ENCODE results near the gene CDK16.

CDK16 gene

DNA sequence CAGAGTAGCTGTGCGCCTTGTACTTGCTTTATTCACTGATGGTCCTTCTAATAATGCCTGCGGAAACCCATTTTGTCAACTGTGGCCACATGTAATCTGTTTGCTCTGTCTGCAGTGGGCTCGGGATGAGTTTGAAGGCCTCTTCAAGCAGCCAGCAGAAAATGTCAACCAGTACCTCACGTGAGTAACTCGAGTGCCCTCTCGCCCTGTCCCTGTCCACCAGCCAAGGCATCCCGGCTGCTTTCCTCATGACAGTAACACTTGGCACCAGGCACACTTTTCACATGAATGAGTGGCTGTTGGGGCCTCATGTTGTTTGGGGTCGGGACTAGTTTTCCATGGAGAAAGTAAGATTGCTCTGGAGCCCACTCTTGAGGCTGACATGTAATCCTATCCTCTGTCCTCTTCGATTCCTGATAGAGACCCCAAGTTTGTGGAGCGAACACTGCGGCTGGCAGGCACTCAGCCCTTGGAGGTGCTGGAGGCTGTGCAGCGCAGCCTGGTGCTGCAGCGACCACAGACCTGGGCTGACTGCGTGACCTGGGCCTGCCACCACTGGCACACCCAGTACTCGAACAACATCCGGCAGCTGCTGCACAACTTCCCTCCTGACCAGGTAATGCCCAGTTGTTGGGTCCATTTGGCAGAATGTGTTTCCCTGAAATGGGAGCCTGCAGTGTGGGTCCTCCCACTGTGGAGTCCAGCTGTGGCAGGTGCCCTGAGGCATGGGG is 8.8 kb upstream of the CDK16 start:
- DNase-seq: no peak

DNA sequence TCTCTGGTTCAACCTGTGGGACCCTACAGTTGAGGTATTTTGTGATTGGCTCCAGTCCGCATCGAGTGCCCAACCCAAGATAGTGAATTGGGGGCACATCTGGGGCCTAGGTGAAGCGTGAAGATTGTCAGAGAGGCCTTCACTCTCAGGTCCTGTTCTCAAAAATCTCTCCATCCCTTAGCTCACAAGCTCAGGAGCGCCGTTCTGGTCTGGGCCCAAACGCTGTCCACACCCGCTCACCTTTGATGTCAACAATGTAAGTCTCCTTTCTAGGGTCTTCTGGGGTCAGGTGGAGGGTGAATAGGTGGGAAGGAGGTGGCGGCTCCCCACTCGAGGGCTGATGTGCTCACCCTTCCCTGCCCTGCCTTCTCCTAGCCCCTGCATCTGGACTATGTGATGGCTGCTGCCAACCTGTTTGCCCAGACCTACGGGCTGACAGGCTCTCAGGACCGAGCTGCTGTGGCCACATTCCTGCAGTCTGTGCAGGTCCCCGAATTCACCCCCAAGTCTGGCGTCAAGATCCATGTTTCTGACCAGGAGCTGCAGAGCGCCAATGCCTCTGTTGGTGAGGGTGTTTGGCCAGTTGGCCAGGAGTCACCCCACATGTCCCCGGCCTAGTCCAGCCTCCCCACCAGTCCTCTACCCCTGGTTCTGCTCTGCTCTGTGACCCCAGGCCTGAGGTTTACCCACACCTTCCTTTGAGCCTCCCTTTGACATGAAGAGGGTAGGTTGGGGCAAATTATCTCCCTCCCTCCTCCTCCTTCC is 7.6 kb upstream of the CDK16 start:
- DNase-seq: no peak

DNA sequence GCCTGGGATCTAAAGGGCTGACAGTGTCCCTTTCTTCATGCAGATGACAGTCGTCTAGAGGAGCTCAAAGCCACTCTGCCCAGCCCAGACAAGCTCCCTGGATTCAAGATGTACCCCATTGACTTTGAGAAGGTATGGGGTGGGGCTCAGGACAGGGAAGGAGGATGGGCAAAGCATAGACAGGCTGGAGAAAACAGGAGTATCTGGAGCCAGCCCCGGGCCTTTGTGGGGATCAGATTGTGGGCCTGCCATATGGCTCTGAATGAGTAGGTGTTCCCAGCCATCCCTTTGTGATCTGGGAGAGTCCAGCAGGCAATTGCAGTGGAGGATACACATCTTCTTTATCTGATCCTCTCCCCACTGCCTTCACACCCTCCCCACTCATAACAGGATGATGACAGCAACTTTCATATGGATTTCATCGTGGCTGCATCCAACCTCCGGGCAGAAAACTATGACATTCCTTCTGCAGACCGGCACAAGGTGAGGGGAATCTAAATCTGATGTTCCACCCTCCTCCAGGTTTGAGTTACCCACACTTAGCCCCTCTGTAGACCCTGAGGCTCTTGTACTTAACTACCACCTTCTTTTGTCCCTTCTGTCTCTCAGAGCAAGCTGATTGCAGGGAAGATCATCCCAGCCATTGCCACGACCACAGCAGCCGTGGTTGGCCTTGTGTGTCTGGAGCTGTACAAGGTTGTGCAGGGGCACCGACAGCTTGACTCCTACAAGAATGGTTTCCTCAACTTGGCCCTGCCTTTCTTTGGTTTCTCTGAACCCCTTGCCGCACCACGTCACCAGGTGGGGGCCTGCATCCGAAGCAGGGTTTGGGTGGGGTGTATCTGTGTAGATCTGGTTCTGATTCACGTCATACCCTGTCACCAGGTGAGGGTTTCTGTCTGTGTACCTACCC is 5.8 kb upstream of the CDK16 start:
- no peak for DNase-seq

DNA sequence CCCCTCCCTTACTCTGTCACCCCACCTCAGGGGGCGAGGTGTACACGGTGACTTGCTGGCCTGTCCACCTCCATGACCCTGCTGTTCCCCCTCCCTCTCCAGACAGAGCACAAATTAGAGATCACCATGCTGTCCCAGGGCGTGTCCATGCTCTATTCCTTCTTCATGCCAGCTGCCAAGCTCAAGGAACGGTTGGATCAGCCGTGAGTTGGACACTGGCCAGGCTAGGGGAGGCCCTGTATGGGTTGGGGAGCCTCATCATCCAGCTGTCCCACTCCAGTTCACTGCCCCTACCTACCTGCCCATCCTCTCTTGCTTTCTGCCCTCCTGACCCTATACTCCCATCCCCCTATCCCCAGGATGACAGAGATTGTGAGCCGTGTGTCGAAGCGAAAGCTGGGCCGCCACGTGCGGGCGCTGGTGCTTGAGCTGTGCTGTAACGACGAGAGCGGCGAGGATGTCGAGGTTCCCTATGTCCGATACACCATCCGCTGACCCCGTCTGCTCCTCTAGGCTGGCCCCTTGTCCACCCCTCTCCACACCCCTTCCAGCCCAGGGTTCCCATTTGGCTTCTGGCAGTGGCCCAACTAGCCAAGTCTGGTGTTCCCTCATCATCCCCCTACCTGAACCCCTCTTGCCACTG is 3.9 kb upstream of the CDK16 start:
- DNase-seq: no peak

DNA sequence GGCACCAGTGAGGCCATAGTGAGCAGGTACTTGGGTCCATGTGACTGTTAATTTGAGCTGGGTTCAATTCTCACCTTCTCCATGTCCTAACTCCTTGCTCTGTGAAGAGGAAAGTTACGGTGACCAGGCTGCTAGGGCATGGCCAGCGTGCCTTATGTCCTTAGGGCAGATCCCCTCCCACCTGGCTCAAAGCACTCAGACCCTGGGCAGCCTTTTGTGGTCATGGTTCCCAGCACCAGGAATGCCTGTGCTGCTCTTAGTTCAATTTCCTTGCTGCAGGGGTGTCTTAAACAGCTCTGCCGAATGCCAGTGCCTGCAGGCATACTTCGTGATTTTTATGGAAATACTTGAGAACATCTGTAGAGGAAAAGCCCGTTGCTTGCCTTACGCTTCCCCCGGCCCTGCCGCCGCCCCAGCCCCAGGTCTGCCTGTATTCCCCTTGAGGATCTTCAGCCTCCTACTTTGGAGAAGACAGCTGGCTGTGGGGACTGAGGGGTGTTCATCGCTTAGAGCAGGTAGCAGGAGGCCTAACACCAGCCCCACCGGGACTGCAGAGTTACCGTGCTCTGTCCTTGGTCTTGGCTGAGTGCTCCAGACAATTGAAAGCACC is 3.1 kb upstream of the CDK16 start:
- DNase-seq: no peak

DNA sequence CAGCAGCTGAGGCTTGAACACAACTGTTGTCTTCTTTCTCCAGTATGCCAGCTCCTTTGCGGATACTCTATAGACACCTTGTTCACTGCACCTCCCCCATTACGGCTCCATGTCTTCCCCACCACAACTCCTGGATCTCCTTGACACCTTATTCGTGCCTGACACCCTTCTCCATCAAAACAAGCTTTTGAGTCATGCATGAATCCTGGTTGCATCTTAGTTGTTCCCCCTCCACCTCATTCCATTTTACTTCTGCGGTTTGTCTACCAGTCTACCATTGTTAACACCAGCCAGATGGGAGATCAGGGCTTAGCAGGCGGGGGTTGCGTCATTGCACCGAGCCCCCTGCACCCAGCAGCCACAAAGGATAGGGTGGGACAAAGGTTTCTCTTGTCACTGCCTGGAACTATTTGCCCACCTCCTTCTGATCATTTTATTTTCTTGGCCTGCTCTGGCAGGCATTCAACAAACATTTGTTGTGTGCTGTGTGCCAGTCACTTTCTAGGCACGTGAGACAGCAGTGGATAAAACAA is 2.0 kb upstream of the CDK16 start:
- DNase-seq: no peak

DNA sequence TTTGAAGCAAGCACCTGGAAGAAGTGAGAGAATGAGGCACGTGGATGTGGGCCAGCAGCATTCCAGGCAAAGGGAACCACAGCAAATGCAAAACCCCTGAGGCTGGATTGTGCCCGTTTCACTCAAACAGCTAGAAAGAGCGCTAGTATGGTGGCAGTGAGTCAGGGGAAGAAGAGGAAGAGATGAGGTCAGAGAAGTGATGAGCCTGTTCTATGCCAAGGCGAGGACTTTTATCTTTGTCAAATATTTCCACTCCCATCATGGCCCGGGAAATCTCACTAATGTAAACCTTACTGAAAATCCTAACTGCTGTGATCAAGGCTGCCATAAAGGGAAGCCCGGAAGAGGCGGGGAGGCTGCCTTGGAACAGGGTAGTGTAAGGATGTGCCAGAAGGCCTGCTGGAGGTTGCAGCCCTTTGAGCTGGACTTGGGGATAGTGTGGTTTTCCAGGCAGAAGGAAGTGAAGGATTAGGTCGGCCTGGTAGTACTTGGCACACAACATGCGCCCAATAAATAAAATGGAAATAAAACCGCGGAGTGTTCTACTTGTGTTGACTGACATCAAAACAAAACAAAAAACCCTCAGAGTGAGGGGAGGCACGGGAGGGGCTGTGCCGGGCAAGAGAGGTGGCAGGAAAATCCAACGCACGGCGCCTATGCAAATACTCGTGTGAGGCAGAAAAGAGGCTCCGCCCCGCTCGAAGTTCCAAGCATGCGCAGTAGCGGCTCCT is 1.2 kb upstream of the CDK16 start:
- DNase-seq: no peak

DNA sequence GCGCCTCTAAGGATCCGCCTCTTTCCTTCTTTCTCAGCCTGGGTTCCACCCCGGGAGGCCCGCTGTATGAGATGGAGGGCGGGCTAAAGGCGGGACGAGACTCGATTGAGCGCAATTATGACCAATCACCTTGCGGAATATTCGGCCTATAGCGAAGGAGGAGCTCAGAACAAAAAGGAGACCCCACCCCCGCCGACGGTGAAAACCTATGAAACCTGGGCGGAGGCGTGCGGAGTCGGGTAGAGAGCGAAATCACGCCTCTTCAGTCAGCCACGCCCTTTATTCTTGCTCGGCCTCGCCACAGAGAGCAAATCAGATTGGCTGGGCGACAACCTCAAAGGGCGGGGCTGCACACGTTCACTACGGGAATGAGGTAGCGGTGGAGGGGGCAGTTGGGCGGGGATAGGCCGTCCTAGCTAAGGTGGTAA is 615 bp upstream of the CDK16 start:
- DNase-seq: peak; percentile 98

DNA sequence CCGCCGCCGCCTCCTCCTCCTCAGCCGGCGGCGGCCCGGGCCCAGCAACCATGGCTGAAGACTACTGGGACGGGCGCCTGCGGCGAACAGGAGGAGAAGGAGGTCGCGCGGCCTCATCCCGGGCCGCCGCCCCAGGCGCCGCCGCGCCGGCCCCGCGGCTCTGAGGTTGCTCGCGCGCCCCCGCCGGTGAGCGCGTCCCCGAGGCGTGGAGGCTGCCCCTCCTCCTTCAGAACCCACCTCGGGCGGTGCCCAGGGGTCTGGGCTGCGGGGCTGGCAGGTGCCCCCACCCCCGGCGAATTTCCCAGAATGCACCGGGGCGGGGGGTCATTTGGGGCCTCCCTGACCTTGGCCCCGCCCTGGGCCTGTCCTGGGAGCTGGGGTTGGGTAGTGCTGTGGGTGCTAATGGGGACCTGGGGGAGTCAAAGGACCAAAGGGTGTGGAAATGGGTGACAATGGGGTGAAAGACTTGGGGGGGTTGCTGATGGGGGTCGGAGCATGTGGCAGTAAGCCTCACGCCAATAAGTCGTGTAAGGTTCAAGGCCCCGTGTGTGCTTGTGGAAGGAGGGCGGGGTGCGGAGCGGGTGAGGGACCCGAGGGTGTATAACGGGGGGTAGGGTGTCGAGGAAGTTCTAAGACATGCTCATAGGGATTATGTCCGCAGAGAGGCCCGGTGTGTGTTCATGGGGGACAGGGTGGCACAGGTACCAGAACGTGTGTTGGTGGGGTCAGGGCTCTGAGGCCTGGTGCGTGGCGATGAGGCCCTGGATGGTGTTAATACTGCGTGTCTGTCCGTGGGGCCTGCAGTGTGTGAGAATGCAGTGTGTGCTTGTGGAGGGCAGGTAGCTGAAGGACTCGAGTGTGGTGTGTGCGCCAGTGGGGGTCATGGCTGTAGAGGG is 687 bp downstream of the CDK16 start:
- DNase-seq: no peak

DNA sequence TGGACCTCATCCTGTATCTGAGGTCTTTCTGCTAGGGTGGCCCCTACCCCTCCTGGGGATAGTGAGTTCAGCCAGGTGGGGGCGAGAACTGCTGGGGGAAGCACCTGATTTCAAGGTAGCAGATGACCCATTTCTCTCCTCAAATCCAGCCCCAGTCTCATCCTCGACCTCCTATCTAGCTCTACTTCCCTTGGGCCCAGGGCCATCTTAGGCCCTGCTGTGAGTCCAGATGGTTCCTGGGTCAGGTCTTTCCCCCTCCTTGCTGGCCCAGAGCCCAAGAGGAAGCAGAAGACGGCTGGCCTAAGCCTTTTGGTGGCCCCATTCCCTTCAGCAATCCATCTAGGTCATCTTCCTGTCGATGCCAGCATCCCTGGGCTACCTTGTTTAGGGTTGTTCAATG is 3.3 kb downstream of the CDK16 start:
- DNase-seq: no peak

DNA sequence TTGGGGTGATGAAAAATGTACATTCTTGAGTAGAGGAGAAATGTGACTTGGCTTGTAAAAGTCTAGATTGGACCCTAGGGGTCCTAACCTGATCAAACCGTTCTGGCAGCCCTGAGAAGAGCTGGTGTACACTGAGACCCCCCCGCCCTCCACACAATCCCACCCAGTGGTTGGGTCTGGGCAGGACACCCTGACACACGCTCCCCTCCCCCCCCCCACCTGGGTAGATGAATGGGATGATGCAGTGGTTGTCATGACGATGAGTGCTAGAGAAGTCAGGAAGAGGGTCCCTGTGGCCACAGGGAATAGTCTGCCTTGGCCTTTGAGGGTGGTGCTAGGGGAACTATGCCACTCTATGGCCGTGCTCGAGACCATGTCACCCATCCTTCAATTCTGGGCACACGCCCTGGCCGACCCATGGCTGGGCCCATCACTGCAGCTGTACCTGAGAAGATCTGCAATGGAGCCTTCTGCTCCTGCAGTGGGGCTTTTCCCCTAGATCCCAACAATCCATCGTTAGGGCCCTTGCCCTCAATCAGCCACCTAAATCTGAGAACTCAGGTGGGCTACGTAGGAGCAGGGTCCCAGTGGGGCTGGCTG is 4.4 kb downstream of the CDK16 start:
- DNase-seq: no peak

DNA sequence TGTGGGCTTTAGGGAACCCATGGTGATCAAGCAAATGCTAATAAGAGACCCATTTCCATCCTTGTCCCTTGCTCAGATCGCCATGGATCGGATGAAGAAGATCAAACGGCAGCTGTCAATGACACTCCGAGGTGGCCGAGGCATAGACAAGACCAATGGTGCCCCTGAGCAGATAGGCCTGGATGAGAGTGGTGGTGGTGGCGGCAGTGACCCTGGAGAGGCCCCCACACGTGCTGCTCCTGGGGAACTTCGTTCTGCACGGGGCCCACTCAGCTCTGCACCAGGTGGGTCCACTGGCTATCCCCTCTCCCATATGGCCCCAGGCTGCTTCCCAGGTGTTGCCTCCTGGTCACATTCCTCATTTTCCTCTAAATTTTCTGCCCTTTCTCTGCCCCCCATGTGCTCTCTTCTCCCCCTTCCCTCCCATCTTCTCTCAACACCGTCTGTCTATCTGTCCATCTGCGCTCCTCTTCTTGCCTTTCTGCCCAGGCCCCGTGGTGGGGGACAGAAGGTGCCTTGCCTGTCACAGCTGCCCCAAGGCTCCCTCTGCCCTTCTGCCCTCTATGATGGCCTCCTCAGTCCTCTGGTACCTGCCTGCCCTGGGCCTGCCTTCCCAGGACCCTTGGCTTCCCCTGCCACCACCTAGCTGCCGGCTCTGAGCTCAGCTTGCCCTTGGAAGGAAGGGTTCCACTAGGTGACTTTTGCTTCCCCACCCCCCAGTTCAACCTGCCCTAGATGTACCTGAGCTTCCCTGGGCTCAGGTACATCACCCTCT is 5.2 kb downstream of the CDK16 start:
- no peak for DNase-seq

DNA sequence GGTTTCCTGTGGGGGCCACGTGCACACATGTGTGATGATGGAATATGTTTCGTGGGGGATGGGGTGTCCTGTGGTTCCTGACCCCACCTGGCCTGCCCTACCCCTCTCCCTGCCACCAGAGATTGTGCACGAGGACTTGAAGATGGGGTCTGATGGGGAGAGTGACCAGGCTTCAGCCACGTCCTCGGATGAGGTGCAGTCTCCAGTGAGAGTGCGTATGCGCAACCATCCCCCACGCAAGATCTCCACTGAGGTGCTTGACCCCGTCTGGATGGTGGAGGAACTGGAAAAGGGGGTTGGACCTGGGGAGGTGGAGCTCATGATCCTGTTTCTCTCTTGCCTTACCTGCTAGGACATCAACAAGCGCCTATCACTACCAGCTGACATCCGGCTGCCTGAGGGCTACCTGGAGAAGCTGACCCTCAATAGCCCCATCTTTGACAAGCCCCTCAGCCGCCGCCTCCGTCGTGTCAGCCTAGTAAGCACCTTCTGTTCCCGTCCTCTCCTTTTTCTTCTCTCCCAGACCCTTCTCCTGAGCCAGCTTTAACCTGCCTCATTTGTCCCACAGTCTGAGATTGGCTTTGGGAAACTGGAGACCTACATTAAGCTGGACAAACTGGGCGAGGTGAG is 5.9 kb downstream of the CDK16 start:
- no peak for DNase-seq

DNA sequence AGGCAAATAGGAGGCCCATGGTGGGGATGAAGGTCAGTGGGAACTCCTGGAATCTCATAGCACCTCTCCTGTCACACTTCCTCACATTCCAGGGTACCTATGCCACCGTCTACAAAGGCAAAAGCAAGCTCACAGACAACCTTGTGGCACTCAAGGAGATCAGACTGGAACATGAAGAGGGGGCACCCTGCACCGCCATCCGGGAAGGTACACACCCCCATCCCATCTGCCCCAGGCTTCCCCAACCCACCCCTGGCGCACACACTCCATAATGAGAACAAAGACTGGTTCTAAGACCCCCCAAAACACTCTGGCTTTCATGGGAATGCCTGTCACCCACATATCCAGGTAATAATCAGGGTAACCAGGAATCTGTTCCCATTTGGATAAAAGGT is 6.4 kb downstream of the CDK16 start:
- no peak for DNase-seq

DNA sequence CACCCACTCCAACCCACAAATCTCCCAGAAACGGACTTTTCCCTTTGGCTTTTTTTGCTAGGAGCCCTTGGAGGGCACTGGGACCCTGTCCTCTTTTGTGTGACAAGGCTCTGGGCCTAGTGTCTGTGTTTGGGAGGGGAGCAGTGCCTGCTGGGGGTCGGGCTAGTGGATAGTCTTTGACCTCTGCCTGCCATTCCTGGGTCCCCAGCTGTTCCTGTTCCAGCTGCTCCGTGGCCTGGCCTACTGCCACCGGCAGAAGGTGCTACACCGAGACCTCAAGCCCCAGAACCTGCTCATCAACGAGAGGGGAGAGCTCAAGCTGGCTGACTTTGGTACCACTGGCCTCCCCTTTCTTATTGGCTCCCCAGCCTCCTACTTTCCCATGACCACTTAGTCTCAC is 7.6 kb downstream of the CDK16 start:
- DNase-seq: no peak

DNA sequence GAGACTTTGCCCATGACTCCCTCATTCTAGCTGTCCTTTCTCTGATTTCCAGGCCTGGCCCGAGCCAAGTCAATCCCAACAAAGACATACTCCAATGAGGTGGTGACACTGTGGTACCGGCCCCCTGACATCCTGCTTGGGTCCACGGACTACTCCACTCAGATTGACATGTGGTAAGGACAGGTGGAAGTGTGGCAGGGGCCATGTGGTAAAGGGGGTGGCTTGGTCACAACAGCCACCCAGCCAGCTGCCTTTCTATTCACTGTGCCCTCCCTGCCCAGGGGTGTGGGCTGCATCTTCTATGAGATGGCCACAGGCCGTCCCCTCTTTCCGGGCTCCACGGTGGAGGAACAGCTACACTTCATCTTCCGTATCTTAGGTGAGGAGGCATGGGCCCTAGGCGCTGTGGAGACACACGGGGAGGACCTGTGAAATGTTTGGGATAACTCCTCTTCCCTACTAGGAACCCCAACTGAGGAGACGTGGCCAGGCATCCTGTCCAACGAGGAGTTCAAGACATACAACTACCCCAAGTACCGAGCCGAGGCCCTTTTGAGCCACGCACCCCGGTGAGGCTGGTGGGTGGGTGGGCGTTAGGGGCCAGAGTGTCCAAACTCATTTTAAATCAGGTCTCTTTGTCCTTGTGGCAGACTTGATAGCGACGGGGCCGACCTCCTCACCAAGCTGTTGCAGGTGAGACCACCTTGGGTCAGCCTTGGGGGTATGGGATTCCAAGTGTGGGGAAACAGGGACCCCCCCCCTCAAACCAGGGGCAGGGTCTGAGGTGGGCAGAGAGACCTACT is 8.3 kb downstream of the CDK16 start:
- no peak for DNase-seq

DNA sequence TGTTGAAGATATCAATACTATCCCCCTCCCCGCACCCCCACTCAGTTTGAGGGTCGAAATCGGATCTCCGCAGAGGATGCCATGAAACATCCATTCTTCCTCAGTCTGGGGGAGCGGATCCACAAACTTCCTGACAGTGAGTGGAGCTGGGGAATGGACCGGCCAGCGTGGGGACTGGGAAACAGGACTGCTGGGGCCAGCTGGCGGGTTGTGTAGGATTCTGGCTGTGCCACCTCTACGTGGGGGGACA is 8.8 kb downstream of the CDK16 start:
- no peak for DNase-seq
